Adrenal gland (tissue), 5 donors: Measurements from ENCODE around the gene ISX.

Source experiments
- CTCF ChIP-seq, 6 experiments: fragments of 450-650 bp in 4 of 6; fragments of 200-600 bp in 2 of 6; sonication (generic) in 1 of 6; IDR thresholded peaks; 1 replicate in 5 of 6; 2 replicates in 1 of 6; pipeline versions ENCODE4 v1.5.1 to v1.8.0; 2016 to 2021; ENCODE audit warnings: antibody characterized with exemption in 6 of 6, mild to moderate bottlenecking in 2 of 6, moderate library complexity in 1 of 6
- POLR2A ChIP-seq, 2 donors: fragments of 450-650 bp; IDR thresholded peaks; one replicate each; pipeline ENCODE4 v1.6.1; 2017; ENCODE audit warnings: antibody characterized with exemption in 2 of 2, mild to moderate bottlenecking in 2 of 2, moderate library complexity in 1 of 2
- donor health status: DM: no; HTN: no; CAD: no.

- TF ChIP-seq POLR2A (IDR thresholded peaks at IDR 0.05) (no peak), CTCF (IDR thresholded peaks at IDR 0.05) (no peak)
Measured at GRCh38 chr22:35066768-35067167, 810 bp downstream of the ISX start.
